AG04449 (cell line): ENCODE results near the gene WDR17.

ENCODE experiments used
- CTCF ChIA-PET: fragments of 350-600 bp; formaldehyde crosslinking; extraction: SDS; loops from one replicate; lab custom pipeline; 2021; ENCODE audit warnings: antibody characterized with exemption; lab: Yijun Ruan, JAX
- POLR2A ChIA-PET: fragments of 400-600, 350-600 bp; formaldehyde crosslinking; extraction: SDS; loops from one replicate; lab custom pipeline; 2020; ENCODE audit warnings: antibody characterized with exemption, inconsistent platforms; lab: Yijun Ruan, JAX
- DNase-seq: peaks from one replicate; pipeline ENCODE4 v3.0.0-alpha.2; 2010; ENCODE audit warnings: low read depth, low spot score
- H3K4me3 ChIP-seq: 2 replicates; pipeline ENCODE4 v1.5.1; 2011; ENCODE audit warnings: low read depth, mild to moderate bottlenecking, control low read depth, low read length
- CTCF ChIP-seq: IDR thresholded peaks from one replicate; pipeline ENCODE4 v1.5.1; 2011; ENCODE audit warnings: mild to moderate bottlenecking, moderate library complexity, low read length, control low read depth, inconsistent platforms; ENCODE audit not compliant: insufficient read depth; ENCODE audit errors: missing control alignments

Gene WDR17

GRCh38 chr4:176139518-176139917 lies 73.9 kb downstream of the WDR17 start:
- POLR2A ChIA-PET: no interaction called here
- CTCF ChIA-PET: interaction anchor here (1.1 kb wide), 1 partner anchor 8 kb away, joined by 3 read pairs; no protein-coding TSS in a partner anchor
- H3K4me3 ChIP-seq: no peak overlapping the region
- TF ChIP-seq CTCF: no peak
- DNase-seq: no peak

DNA sequence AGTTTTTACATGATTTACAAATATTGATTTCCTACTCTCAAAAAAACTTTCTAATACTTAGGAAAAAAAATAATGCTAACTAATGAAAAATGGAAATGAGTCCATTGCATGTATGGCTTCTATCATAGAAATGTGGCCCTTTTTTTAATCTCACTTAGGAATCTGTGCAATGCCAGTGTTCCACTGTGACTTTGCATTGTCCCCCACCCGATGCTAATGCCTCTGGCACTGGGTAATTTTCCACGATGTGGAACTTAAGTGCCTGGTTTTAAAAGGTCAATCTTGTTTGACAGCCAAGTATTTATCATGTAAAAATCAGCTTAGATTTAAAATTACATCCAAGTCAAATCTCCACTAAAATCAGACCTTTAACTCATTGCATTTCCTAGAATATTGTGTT lies 76.6 kb downstream of the WDR17 start:
- POLR2A ChIA-PET: no interaction called here
- CTCF ChIA-PET: interaction anchor here (1.1 to 1.7 kb wide), 2 partner anchors 195 to 199 kb away, joined by 3 to 6 read pairs; no protein-coding TSS in a partner anchor
- no peak for DNase-seq
- H3K4me3 ChIP-seq: no peak overlapping the region
- TF ChIP-seq CTCF: no peak

GRCh38 chr4:176149680-176150355 lies 84.2 kb downstream of the WDR17 start:
- ChIA-PET CTCF (interaction anchor here (0.7 to 5.6 kb wide), 12 partner anchors 10 to 192 kb away, joined by 3 to 55 read pairs (median 4); no protein-coding TSS in a partner anchor), POLR2A (no interaction called here)
- no peak for TF ChIP-seq CTCF
- no peak overlapping the region for H3K4me3 ChIP-seq
- no peak for DNase-seq

DNA sequence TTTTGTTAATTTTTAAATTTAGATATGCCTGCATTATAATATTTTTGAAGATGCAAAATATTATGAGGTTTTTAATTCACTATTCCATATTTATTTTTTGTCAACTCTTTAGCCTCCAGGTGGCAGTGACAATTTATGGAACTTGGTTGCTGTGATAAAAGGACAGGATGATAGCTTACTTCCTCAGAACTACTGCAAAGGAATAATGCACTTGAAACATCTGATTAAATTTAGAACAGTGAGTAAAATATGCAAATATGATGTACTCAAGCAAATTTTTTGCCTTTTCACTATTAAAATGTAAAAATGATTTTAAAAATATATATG lies 84.7 kb downstream of the WDR17 start:
- POLR2A ChIA-PET: no interaction called here
- TF ChIP-seq CTCF: peak; percentile 5
- DNase-seq: no peak
- CTCF ChIA-PET: interaction anchor here (0.6 to 5.6 kb wide), 13 partner anchors 10 to 206 kb away, joined by 3 to 55 read pairs (median 4); partner anchors contain the start of gene SPCS3
- no peak overlapping the region for H3K4me3 ChIP-seq

DNA sequence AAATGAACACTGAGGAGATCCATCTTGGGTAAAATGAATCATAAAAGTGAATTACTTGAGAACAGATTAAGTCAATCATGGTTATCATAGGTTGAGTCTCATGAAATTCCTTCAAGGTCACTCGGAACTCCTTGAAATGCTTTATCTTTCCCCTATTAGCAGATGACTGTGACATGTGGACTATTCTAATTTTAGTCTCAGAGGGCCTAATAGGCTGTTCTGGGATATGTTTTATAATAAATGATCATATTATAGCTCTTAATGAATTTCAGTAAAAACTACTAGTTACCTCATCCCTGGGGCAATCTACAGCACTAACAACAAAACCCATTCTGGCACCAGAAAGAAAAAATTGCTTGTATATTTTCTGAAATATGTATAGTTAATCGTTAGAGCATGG lies 85.1 kb downstream of the WDR17 start:
- no peak overlapping the region for H3K4me3 ChIP-seq
- CTCF ChIA-PET: interaction anchor here (0.6 to 5.6 kb wide), 14 partner anchors 9 to 206 kb away, joined by 3 to 55 read pairs (median 4); partner anchors contain the start of gene SPCS3
- POLR2A ChIA-PET: no interaction called here
- TF ChIP-seq CTCF: no peak
- DNase-seq: no peak

DNA sequence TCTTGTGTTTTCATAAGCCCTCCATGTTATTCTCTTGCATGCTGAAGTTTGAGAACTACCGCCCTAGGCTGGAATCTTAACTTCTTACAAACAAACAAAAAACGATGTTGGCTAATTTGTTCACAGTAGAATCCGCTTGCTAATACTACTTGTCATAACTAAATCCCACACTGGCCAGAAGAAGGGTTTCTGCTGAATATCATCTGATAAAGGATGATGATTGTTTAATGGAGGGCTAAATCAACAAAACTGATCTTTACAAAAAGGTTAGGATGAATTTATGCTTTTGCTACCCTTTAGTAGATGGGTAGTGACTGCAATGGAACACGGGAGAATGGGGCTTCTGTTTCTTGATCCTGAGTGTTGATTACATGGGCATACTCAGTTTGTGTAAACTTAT lies 87.5 kb downstream of the WDR17 start:
- TF ChIP-seq CTCF: no peak
- DNase-seq: no peak
- CTCF ChIA-PET: interaction anchor here (3.2 to 5.6 kb wide), 2 partner anchors 123 to 188 kb away, joined by 26 to 55 read pairs; no protein-coding TSS in a partner anchor
- POLR2A ChIA-PET: no interaction called here
- H3K4me3 ChIP-seq: no peak overlapping the region
